Psoas muscle (tissue), 8 donors: ENCODE measurements around the gene CCDC86. TPM values are rescaled to one million over a fixed set of nuclear protein-coding genes. Genes with fewer than 3 reads are reported as not detected.

Experiments
- ATAC-seq, 4 donors: fragments of 200-7000 bp; cut with Tn5 transposase; one replicate each; pipeline ENCODE4 v1.9.1; 2020; ENCODE audit warnings: moderate library complexity in 3 of 4, mild to moderate bottlenecking in 2 of 4
- DNase-seq, 2 donors: peaks; one replicate each; pipeline ENCODE4 v3.0.0-alpha.2; 2020
- H3K27ac ChIP-seq: fragments of 200-600 bp; one replicate; pipeline ENCODE4 v1.8.0; 2022
- H3K27me3 ChIP-seq, 3 donors: fragments of 200-600 bp in 1 of 3; one replicate each; pipeline versions ENCODE4 v1.6.1 to v1.8.0; 2013 to 2022; ENCODE audit warnings: low read length in 2 of 3, mild to moderate bottlenecking in 2 of 3, moderate library complexity in 1 of 3; ENCODE audit not compliant: insufficient read depth in 3 of 3
- H3K36me3 ChIP-seq, 2 donors: fragments of 200-600 bp in 1 of 2; one replicate each; pipeline versions ENCODE4 v1.6.1 to v1.8.0; 2013 to 2022; ENCODE audit warnings: low read depth in 1 of 2, mild to moderate bottlenecking in 1 of 2, moderate library complexity in 1 of 2; ENCODE audit not compliant: insufficient read depth in 1 of 2
- H3K4me1 ChIP-seq: fragments of 200-600 bp; one replicate; pipeline ENCODE4 v1.8.0; 2022
- H3K4me3 ChIP-seq: fragments of 200-600 bp; one replicate; pipeline ENCODE4 v1.8.0; 2022; ENCODE audit warnings: mild to moderate bottlenecking
- H3K9me3 ChIP-seq: fragments of 200-600 bp; one replicate; pipeline ENCODE4 v1.8.0; 2022
- CTCF ChIP-seq: fragments of 200-600 bp; IDR thresholded peaks from one replicate; pipeline ENCODE4 v1.8.0; 2022; ENCODE audit warnings: antibody characterized with exemption
- WGBS, 3 donors: extraction: QIAGEN DNeasy Blood & Tissue Kit; methylation state at CpG; one replicate each; pipeline versions ENCODE4 v1.1.6 to v1.1.7; 2013; 5-methylcytosine and 5-hydroxymethylcytosine counted together
- intact Hi-C, 2 donors: fragments of 100-400 bp; cut with DNase I; formaldehyde crosslinking; loops; one replicate each; pipeline versions ENCODE4 v1.11.0 to v1.14.2; 2022
- polyA plus RNA-seq, 3 donors: library from polyadenylated mRNA; stranded (reverse); fragments of 200-250 nt; gene quantifications; one replicate each; pipeline ENCODE4 v1.2.3, GENCODE V29; 2013
- total RNA-seq, 4 donors: library from RNA; stranded (reverse); fragmentation: NEBNext Ultra II Directional in 2 of 4; extraction: Animal tissue kit (Norgen Biotek cat#: 25700) in 2 of 4; gene quantifications; one replicate each; pipeline versions ENCODE4 v1.2.1 to v1.2.4, GENCODE V29; 2021 to 2023
- donor health status: healthy with polysubstance abuse.
- donor health status: DM: no; HTN: no; CAD: no; lungs with moderate emphysema.
- donor health status: Bipolar disorder and iron deficiency.
- donor health status: healthy.
- donor health status: DM: yes; HTN: yes; CAD: no.
- donor health status: DM: no; HTN: no; CAD: no.
- donor health status: DM: no; HTN: no; CAD: no.
- donor health status: DM: yes; HTN: yes; CAD: no.

The CCDC86 gene
- total and polyA plus RNA-seq, 7 donors: 24.8 to 55.4 (median 36.2) TPM

- Histone ChIP-seq H3K27me3 (peaks cover 0 to 3% (median 0%) of the 10 kb centered on the region in 3 donors), H3K9me3 (no peaks in the 10 kb centered on the region), H3K27ac (no peak overlapping the region), H3K4me1 (no peaks in the 10 kb centered on the region), H3K4me3 (no peak overlapping the region), H3K36me3 (no peaks in the 10 kb centered on the region)
- WGBS, 3 donors: 90 to 94% (median 92%) methylated on average over 3 of the region's 3 CpGs
- no peak for ATAC-seq
- no peak for TF ChIP-seq CTCF
- peak in 1 of 2 donors; percentile 23 for DNase-seq
- intact Hi-C loops: no loop called here
Observed at GRCh38 chr11:60798631-60799030, 43.3 kb upstream of the CCDC86 start.

GRCh38 chr11:60801194-60801593 lies 40.7 kb upstream of the CCDC86 start:
- no peak for TF ChIP-seq CTCF
- H3K4me1 ChIP-seq: no peaks in the 10 kb centered on the region
- WGBS, 3 donors: 89 to 90% (median 90%) methylated on average over 10 of the region's 10 CpGs
- no peak overlapping the region for H3K4me3 ChIP-seq
- peaks cover 0 to 3% (median 0%) of the 10 kb centered on the region in 3 donors for H3K27me3 ChIP-seq
- intact Hi-C loops: no loop called here
- ATAC-seq (no peak), DNase-seq (peak in 1 of 2 donors; percentile 6)
- H3K36me3 ChIP-seq: no peaks in the 10 kb centered on the region
- H3K9me3 ChIP-seq: no peaks in the 10 kb centered on the region
- no peak overlapping the region for H3K27ac ChIP-seq

- intact Hi-C loops: no loop called here
- Histone ChIP-seq H3K4me1 (no peaks in the 10 kb centered on the region), H3K27ac (no peak overlapping the region), H3K9me3 (no peaks in the 10 kb centered on the region), H3K4me3 (no peak overlapping the region), H3K36me3 (no peaks in the 10 kb centered on the region), H3K27me3 (peaks cover 0 to 3% (median 0%) of the 10 kb centered on the region in 3 donors)
- TF ChIP-seq CTCF: no peak
- ATAC-seq (no peak), DNase-seq (peak in 1 of 2 donors; percentile 1)
- WGBS, 3 donors: 68 to 72% (median 69%) methylated on average over 7 of the region's 7 CpGs
Observed at GRCh38 chr11:60803273-60803936, 38.5 kb upstream of the CCDC86 start.

- Histone ChIP-seq H3K9me3 (no peaks in the 10 kb centered on the region), H3K27ac (no peak overlapping the region), H3K27me3 (no peaks in the 10 kb centered on the region), H3K4me3 (no peak overlapping the region), H3K4me1 (no peaks in the 10 kb centered on the region), H3K36me3 (no peaks in the 10 kb centered on the region)
- peak in 1 of 2 donors; percentile 25 for DNase-seq
- intact Hi-C loops: no loop called here
- ATAC-seq: no peak
- no peak for TF ChIP-seq CTCF
- 67 to 78% (median 69%) methylated on average over 3 of the region's 3 CpGs for WGBS, 3 donors
Observed at GRCh38 chr11:60809249-60809648, 32.7 kb upstream of the CCDC86 start.

- Histone ChIP-seq H3K4me3 (no peak overlapping the region), H3K27me3 (no peaks in the 10 kb centered on the region), H3K27ac (no peak overlapping the region), H3K4me1 (no peaks in the 10 kb centered on the region), H3K9me3 (no peaks in the 10 kb centered on the region), H3K36me3 (no peaks in the 10 kb centered on the region)
- 85 to 90% (median 88%) methylated on average over 11 of the region's 11 CpGs for WGBS, 3 donors
- no peak for TF ChIP-seq CTCF
- intact Hi-C loops: no loop called here
- ATAC-seq (no peak), DNase-seq (peak in 1 of 2 donors; percentile 0)
Observed at GRCh38 chr11:60809691-60810090, 32.2 kb upstream of the CCDC86 start.
